Panc1 (cell line): ENCODE measurements around the gene ALDH2. TPM values are rescaled to one million over a fixed set of nuclear protein-coding genes. Genes with fewer than 3 reads are reported as not detected.
"Not testable (repeated sequence)": the region's sequence is repeated elsewhere in the genome, so short reads cannot be mapped to it uniquely, and the experiment has no call there.

Experiments used
- ATAC-seq: fragments of 200-7000 bp; cut with Tn5 transposase; 2 replicates; pipeline ENCODE4 v1.9.1; 2020; ENCODE audit warnings: mild to moderate bottlenecking, moderate library complexity
- Bru-seq: library from RNA; stranded (reverse); fragments of 400-500 nt; gene quantifications from one replicate; lab custom pipeline; 2021; lab: Mats Ljungman, UMichigan
- BruChase-seq, 2 experiments: library from RNA; stranded (reverse); fragments of 400-500 nt; gene quantifications; one replicate each; lab custom pipeline; 2021; lab: Mats Ljungman, UMichigan
- BruUV-seq: library from RNA; stranded (reverse); fragments of 400-500 nt; replicated peaks from 2 replicates; lab custom pipeline; 2021; lab: Mats Ljungman, UMichigan
- CTCF ChIA-PET: fragments of 300-600 bp; sonication (Branson Sonifier 250); formaldehyde crosslinking; loops from one replicate; lab custom pipeline; 2022; ENCODE audit warnings: antibody characterized with exemption; lab: Charles Lee
- POLR2A ChIA-PET: fragments of 300-600 bp; sonication (Branson Sonifier 250); formaldehyde crosslinking; loops from one replicate; lab custom pipeline; 2022; ENCODE audit warnings: antibody characterized with exemption; lab: Charles Lee
- DNase-seq: peaks from one replicate; pipeline ENCODE4 v3.0.0-alpha.2; 2010; ENCODE audit warnings: low read depth, low spot score
- H3K27ac ChIP-seq: 2 replicates; pipeline ENCODE4 v1.5.1; 2011; ENCODE audit warnings: mild to moderate bottlenecking, low read length, inconsistent platforms
- H3K27me3 ChIP-seq: fragments of 200-500 bp; sonication (Bioruptor generic); 2 replicates; pipeline ENCODE4 v1.6.0; 2014; ENCODE audit warnings: low read length, inconsistent platforms; ENCODE audit not compliant: control insufficient read depth, insufficient read depth
- H3K36me3 ChIP-seq: fragments of 200-500 bp; sonication (Bioruptor generic); 2 replicates; pipeline ENCODE4 v1.5.1; 2014; ENCODE audit warnings: inconsistent platforms, mild to moderate bottlenecking, low read length, moderate library complexity; ENCODE audit not compliant: control insufficient read depth, insufficient read depth
- H3K4me1 ChIP-seq: 2 replicates; pipeline ENCODE4 v1.5.1; 2011; ENCODE audit warnings: inconsistent platforms, mild to moderate bottlenecking, low read length, moderate library complexity; ENCODE audit not compliant: control insufficient read depth, insufficient read depth
- H3K4me3 ChIP-seq, 2 experiments: 2 replicates each; pipeline ENCODE4 v1.5.1; 2011 to 2012; ENCODE audit warnings: low read depth in 2 of 2, low read length in 2 of 2, mild to moderate bottlenecking in 2 of 2, inconsistent platforms in 1 of 2, moderate library complexity in 1 of 2
- H3K9me3 ChIP-seq: fragments of 200-500 bp; sonication (Bioruptor generic); 2 replicates; pipeline ENCODE4 v1.5.1; 2014; ENCODE audit warnings: low read depth, mild to moderate bottlenecking, inconsistent platforms, low read length, moderate library complexity; ENCODE audit not compliant: control insufficient read depth, insufficient read depth
- CTCF ChIP-seq: fragments of 450-650 bp; IDR thresholded peaks from 2 replicates; pipeline ENCODE4 v1.5.1; 2017; ENCODE audit warnings: mild to moderate bottlenecking
- POLR2AphosphoS5 ChIP-seq: IDR thresholded peaks from 2 replicates; pipeline ENCODE4 v1.6.1; 2012; ENCODE audit warnings: mild to moderate bottlenecking, low read depth, low read length, moderate library complexity
- SIN3A ChIP-seq: IDR thresholded peaks from 2 replicates; pipeline ENCODE4 v1.6.1; 2012; ENCODE audit warnings: low read depth, mild to moderate bottlenecking, low read length, moderate library complexity, borderline replicate concordance; ENCODE audit not compliant: insufficient read depth
- TCF7L2 ChIP-seq: IDR thresholded peaks from 2 replicates; pipeline ENCODE4 v1.6.1; 2011; ENCODE audit warnings: mild to moderate bottlenecking, low read depth, low read length, inconsistent platforms
- in situ Hi-C: cut with HindIII; loops from 2 replicates; pipeline ENCODE4 v1.10.0; 2016; ENCODE audit warnings: low sequenced_read_pairs, low pct_unique_long_range_greater_than_20kb
- intact Hi-C: fragments of 100-400 bp; cut with micrococcal nuclease; formaldehyde crosslinking; loops from one replicate; pipeline ENCODE4 v1.10.0; 2022; ENCODE audit not compliant: unreplicated experiment
- long read RNA-seq: library from polyadenylated mRNA; unstranded; transcript quantifications from one replicate; pipeline ENCODE4 v2.0.0, GENCODE V29; 2021; ENCODE audit not compliant: unreplicated experiment
- polyA plus RNA-seq: library from polyadenylated mRNA; unstranded; fragments of >200 nt; gene quantifications from one replicate; pipeline ENCODE4 v1.2.1, GENCODE V29; 2012; ENCODE audit warnings: missing spikeins; ENCODE audit not compliant: insufficient read length
- total RNA-seq: library from RNA; stranded (reverse); gene quantifications from one replicate; pipeline ENCODE4 v1.2.1, GENCODE V29; 2021; ENCODE audit not compliant: unreplicated experiment
- TF ChIP-seq, protein P1 (sequence below), 2 experiments: IDR thresholded peaks; 2 replicates each; pipeline ENCODE4 v1.6.1; 2011 to 2012; ENCODE audit warnings: low read depth in 2 of 2, control low read depth in 1 of 2, low read length in 1 of 2, mild to moderate bottlenecking in 1 of 2, moderate library complexity in 1 of 2; ENCODE audit not compliant: insufficient read depth in 1 of 2

ALDH2 gene
- total RNA-seq (9.0 TPM), Bru-seq, nascent RNA (percentile 35 among the genes with signal in this experiment), BruChase-seq, experiment 1, labeled RNA remaining after a 2-hour chase (percentile 35 among the genes with signal in this experiment), BruChase-seq, experiment 2, labeled RNA remaining after a 6-hour chase (percentile 39 among the genes with signal in this experiment)
- polyA plus RNA-seq = 20.9 TPM
- long read RNA-seq, full-length matches to known transcripts = 15 of 22 reads
- long read RNA-seq, partial matches to known transcripts = 5 of 22 reads
- long read RNA-seq, other reads (novel, unspliced or antisense) = 2 of 22 reads

GRCh38 chr12:111766608-111767361 is at the start of gene ALDH2:
Gene ALDH2 (plus strand): TSS chr12:111766933. CDS start chr12:111766983, 50 bp downstream.
- in situ Hi-C loops = no loop called here
- H3K36me3 ChIP-seq = no peaks in the 10 kb centered on the region
- peak within 1 kb of the TSS; percentile 56 to 66 for H3K4me3 ChIP-seq
- H3K4me1 ChIP-seq = 0 out of 2 replicates have a peak, but pooled peaks cover 5% of the 10 kb centered on the region
- no peaks in the 10 kb centered on the region for H3K27me3 ChIP-seq
- no peaks in the 10 kb centered on the region for H3K9me3 ChIP-seq
- no TSS peak for BruUV-seq
- intact Hi-C loops = no loop called here
- DNase-seq (no peak), ATAC-seq (peak; percentile 91)
- TF ChIP-seq, protein P1, sequence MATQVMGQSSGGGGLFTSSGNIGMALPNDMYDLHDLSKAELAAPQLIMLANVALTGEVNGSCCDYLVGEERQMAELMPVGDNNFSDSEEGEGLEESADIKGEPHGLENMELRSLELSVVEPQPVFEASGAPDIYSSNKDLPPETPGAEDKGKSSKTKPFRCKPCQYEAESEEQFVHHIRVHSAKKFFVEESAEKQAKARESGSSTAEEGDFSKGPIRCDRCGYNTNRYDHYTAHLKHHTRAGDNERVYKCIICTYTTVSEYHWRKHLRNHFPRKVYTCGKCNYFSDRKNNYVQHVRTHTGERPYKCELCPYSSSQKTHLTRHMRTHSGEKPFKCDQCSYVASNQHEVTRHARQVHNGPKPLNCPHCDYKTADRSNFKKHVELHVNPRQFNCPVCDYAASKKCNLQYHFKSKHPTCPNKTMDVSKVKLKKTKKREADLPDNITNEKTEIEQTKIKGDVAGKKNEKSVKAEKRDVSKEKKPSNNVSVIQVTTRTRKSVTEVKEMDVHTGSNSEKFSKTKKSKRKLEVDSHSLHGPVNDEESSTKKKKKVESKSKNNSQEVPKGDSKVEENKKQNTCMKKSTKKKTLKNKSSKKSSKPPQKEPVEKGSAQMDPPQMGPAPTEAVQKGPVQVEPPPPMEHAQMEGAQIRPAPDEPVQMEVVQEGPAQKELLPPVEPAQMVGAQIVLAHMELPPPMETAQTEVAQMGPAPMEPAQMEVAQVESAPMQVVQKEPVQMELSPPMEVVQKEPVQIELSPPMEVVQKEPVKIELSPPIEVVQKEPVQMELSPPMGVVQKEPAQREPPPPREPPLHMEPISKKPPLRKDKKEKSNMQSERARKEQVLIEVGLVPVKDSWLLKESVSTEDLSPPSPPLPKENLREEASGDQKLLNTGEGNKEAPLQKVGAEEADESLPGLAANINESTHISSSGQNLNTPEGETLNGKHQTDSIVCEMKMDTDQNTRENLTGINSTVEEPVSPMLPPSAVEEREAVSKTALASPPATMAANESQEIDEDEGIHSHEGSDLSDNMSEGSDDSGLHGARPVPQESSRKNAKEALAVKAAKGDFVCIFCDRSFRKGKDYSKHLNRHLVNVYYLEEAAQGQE (IDR thresholded peaks at IDR 0.05; ENCODE audit: insufficient read depth in 1 of 2, low read depth in 2 of 2, low read length in 1 of 2) = no peak
- TF ChIP-seq POLR2AphosphoS5 (no peak; the same call in 1 of the 2 replicates), SIN3A (no peak), TCF7L2 (no peak), CTCF (no peak)
- H3K27ac ChIP-seq = peak within 1 kb of the TSS; percentile 68; the same call in 1 of the 2 replicates
- POLR2A ChIA-PET = no interaction called here
- CTCF ChIA-PET = no interaction called here

- POLR2A ChIA-PET, H3K4me3 ChIP-seq, H3K4me1 ChIP-seq, CTCF ChIA-PET, DNase-seq, BruUV-seq, intact Hi-C loops, H3K36me3 ChIP-seq, H3K27me3 ChIP-seq, in situ Hi-C loops, H3K9me3 ChIP-seq, H3K27ac ChIP-seq, ATAC-seq: not testable (repeated sequence)
Measured at GRCh38 chr12:111719316-111719715, 47.4 kb upstream of the ALDH2 start.
